ENCODE results near the gene RGS6.
"Not testable (repeated sequence)": the region's sequence is repeated elsewhere in the genome, so short reads cannot be mapped to it uniquely, and the experiment has no call there.

Gene RGS6

GRCh38 chr14:71931492-71932228 lies 569 bp upstream of the RGS6 start:
- H3K27ac Mint-ChIP-seq = no peak overlapping the region
- no peaks in the 10 kb centered on the region for H3K9me3 Mint-ChIP-seq
- H3K36me3 Mint-ChIP-seq (ENCODE audit: low read depth) = no peaks in the 10 kb centered on the region
- intact Hi-C loops (cut with micrococcal nuclease) = no loop called here
- H3K4me1 Mint-ChIP-seq (ENCODE audit: low read depth) = peaks cover 7% of the 10 kb centered on the region
- H3K27me3 Mint-ChIP-seq = peaks cover 57% of the 10 kb centered on the region
- no peak overlapping the region for H3K4me3 Mint-ChIP-seq

- intact Hi-C loops (cut with micrococcal nuclease) = no loop called here
- Mint-ChIP-seq H3K4me3 (no peak overlapping the region), H3K9me3 (no peaks in the 10 kb centered on the region)
These were observed 865 bp downstream of the RGS6 start for GRCh38 chr14:71933001-71933587.

DNA sequence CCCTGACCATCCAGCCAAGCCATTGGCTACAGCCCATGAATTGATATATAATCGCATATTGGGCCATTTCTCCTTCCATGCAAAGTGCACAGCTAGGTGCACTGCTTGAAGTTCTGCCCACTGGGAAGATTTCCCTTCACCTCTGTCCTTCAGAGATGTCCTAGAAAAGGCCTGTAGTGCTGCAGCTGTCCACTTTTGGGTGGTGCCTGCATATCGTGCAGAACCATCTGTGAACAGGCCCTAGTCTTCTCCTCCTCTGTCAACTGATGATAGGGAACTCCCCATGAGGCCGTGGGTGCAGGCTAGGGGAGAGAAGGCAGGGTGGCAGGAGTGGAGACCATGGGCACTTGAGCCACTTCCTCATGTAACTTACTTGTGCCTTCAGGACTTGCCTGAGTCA lies 6.0 kb downstream of the RGS6 start:
- H3K27ac Mint-ChIP-seq; H3K36me3 Mint-ChIP-seq (ENCODE audit: low read depth); H3K4me1 Mint-ChIP-seq (ENCODE audit: low read depth); H3K4me3 Mint-ChIP-seq; intact Hi-C loops (cut with micrococcal nuclease): not testable (repeated sequence)
- peaks cover 12% of the 10 kb centered on the region for H3K9me3 Mint-ChIP-seq
- H3K27me3 Mint-ChIP-seq = peaks cover 22% of the 10 kb centered on the region

More at GRCh38 chr14:71933001-71933587, 865 bp downstream of the RGS6 start:
- peaks cover 57% of the 10 kb centered on the region for H3K27me3 Mint-ChIP-seq
- no peaks in the 10 kb centered on the region for H3K36me3 Mint-ChIP-seq (ENCODE audit: low read depth)
- H3K4me1 Mint-ChIP-seq (ENCODE audit: low read depth) = peaks cover 7% of the 10 kb centered on the region
- H3K27ac Mint-ChIP-seq = no peak overlapping the region

DNA sequence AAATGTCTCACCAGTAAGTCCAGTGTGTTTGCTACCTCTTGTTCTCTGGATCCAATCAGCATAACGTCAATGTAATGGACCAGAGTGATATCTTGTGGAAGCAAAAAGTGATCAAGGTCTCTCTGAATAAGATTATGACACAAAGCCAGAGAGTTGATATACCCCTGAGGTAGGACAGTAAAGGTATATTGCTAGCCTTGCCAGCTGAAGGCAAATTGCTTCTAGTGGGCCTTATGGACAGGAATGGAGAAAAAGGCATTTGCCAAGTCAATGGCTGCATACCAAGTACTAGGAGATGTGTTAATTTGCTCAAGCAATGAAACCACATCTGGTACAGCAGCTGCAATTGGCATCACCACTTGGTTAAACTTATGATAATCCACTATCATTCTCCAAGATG lies 7.1 kb downstream of the RGS6 start:
- Mint-ChIP-seq H3K4me1 (ENCODE audit: low read depth) (peaks cover 12% of the 10 kb centered on the region), H3K27me3 (peaks cover 11% of the 10 kb centered on the region), H3K9me3 (peaks cover 12% of the 10 kb centered on the region)
- H3K27ac Mint-ChIP-seq; intact Hi-C loops (cut with micrococcal nuclease); H3K36me3 Mint-ChIP-seq (ENCODE audit: low read depth); H3K4me3 Mint-ChIP-seq: not testable (repeated sequence)

GRCh38 chr14:71940500-71940899 lies 8.3 kb downstream of the RGS6 start:
- H3K9me3 Mint-ChIP-seq = peaks cover 12% of the 10 kb centered on the region
- H3K27me3 Mint-ChIP-seq; H3K27ac Mint-ChIP-seq; H3K4me3 Mint-ChIP-seq; H3K36me3 Mint-ChIP-seq (ENCODE audit: low read depth); intact Hi-C loops (cut with micrococcal nuclease): not testable (repeated sequence)
- H3K4me1 Mint-ChIP-seq (ENCODE audit: low read depth) = peaks cover 12% of the 10 kb centered on the region

DNA sequence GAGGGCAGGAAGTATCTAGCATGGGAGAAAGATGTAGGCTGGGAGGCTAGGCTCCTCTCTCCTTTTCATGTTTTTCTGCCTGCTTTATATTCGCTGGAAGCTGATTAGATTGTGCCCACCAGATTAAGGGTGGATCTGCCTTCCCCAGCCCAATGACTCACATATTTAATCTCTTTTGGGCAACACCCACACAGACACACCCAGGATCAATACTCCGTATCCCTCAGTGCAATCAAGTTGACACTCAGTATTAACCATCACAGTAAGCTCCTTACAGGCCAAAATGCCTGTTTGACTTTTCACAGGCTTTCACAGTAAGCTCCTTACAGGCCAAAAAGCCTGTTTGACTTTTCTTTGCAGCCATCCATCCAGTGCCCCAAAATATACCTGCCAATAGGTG lies 9.4 kb downstream of the RGS6 start:
- H3K36me3 Mint-ChIP-seq (ENCODE audit: low read depth); intact Hi-C loops (cut with micrococcal nuclease); H3K4me3 Mint-ChIP-seq: not testable (repeated sequence)

GRCh38 chr14:71942904-71943694 lies 10.9 kb downstream of the RGS6 start:
- intact Hi-C loops (cut with micrococcal nuclease) = no loop called here
- no peaks in the 10 kb centered on the region for H3K27me3 Mint-ChIP-seq

More for the DNA sequence above, 9.4 kb downstream of the RGS6 start:
- H3K4me1 Mint-ChIP-seq (ENCODE audit: low read depth) = peaks cover 12% of the 10 kb centered on the region
- not testable (repeated sequence) for H3K27me3 Mint-ChIP-seq, H3K27ac Mint-ChIP-seq
- H3K9me3 Mint-ChIP-seq = peaks cover 12% of the 10 kb centered on the region

GRCh38 chr14:71943695-71944018 lies 11.4 kb downstream of the RGS6 start:
- H3K27me3 Mint-ChIP-seq = no peaks in the 10 kb centered on the region
- intact Hi-C loops (cut with micrococcal nuclease) = no loop called here
- H3K4me1 Mint-ChIP-seq (ENCODE audit: low read depth) = peaks cover 12% of the 10 kb centered on the region
- H3K27ac Mint-ChIP-seq = no peak overlapping the region
- H3K4me3 Mint-ChIP-seq = no peak overlapping the region
- no peaks in the 10 kb centered on the region for H3K36me3 Mint-ChIP-seq (ENCODE audit: low read depth)
- peaks cover 12% of the 10 kb centered on the region for H3K9me3 Mint-ChIP-seq

More at GRCh38 chr14:71942904-71943694, 10.9 kb downstream of the RGS6 start:
- Mint-ChIP-seq H3K27ac (no peak overlapping the region), H3K4me3 (no peak overlapping the region), H3K36me3 (ENCODE audit: low read depth) (no peaks in the 10 kb centered on the region), H3K9me3 (peaks cover 12% of the 10 kb centered on the region), H3K4me1 (ENCODE audit: low read depth) (peaks cover 12% of the 10 kb centered on the region)

DNA sequence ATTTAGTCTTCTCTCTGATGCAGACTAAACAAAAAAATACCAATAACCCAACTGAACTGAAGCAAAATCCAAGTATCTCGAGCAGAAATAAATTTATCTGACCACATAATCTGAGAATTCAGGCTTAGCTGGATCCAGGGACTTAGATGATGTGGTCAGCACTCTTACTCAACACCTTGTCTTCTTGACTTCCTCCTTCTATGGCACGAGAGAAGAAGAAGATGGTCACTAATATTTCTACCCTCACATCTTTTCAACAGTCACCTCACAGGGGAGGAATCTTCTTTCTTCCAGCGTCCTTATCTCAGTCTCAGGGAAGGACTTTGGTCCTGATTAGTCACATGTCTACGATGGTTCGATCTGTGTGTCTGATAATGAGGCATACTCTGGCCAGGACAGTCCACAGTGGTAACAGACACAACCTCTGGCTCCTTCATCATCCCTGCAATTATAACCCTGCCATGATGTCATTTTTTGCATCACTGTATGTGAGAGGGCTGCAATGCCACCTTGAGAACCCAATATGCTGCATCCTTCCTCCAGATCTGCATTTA lies 15.8 kb downstream of the RGS6 start:
- Mint-ChIP-seq H3K4me1 (ENCODE audit: low read depth) (peaks cover 9% of the 10 kb centered on the region), H3K4me3 (no peak overlapping the region), H3K9me3 (peaks cover 9% of the 10 kb centered on the region), H3K36me3 (ENCODE audit: low read depth) (no peaks in the 10 kb centered on the region), H3K27ac (no peak overlapping the region), H3K27me3 (no peaks in the 10 kb centered on the region)
- intact Hi-C loops (cut with micrococcal nuclease) = no loop called here

DNA sequence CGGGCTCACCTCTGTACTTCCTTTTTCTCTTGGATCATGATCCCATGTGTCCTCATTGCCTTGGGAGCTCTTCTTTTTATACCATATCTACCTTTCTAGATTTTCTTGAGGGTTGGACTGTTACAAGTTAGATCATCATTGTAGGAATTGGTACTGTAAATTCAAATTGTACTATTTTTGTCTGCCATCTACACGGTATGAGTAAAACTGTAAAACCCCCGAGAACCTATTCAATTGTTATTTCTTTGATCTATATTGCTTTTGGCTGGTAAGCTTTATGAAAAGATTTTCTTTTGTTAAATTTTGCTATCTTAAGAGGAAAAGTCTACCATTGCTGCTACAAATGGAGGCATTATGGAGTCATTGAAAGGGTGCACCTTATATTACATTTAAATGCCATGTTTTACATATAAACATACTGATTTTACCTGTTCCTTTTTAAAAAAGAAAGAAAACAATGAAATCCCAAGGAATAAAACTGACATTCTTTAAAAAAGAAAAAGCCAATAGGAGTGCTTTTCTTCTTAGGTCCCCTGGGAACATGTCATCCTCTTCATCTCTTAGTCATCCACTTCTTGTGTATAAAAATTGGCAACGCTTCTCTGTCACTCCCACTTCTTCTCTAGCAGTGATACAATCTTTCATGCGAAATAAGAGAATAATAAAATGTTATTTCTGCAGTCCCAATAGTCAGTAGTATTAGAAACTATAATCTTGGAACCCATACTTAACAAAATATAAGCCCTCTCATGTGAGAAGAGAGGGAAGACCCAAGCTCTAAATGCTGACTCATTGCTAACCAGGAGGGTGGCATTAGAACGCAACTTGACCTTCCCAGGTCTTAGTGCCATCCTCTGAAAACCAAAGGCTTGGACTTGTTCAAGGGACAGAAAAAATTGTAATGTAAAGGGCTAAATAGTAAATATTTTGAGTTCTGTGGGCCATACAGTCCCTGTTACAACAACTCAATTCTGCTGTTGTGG lies 20.4 kb downstream of the RGS6 start:
- Mint-ChIP-seq H3K4me1 (ENCODE audit: low read depth) (no peaks in the 10 kb centered on the region), H3K27me3 (no peaks in the 10 kb centered on the region)

GRCh38 chr14:71956920-71957563 lies 24.8 kb downstream of the RGS6 start:
- H3K4me3 Mint-ChIP-seq = no peak overlapping the region
- H3K4me1 Mint-ChIP-seq (ENCODE audit: low read depth) = no peaks in the 10 kb centered on the region
- H3K9me3 Mint-ChIP-seq = no peaks in the 10 kb centered on the region
- H3K27ac Mint-ChIP-seq = no peak overlapping the region
- no peaks in the 10 kb centered on the region for H3K36me3 Mint-ChIP-seq (ENCODE audit: low read depth)
- intact Hi-C loops (cut with micrococcal nuclease) = no loop called here
- H3K27me3 Mint-ChIP-seq = no peaks in the 10 kb centered on the region

More for the DNA sequence above, 20.4 kb downstream of the RGS6 start:
- H3K36me3 Mint-ChIP-seq (ENCODE audit: low read depth) = no peaks in the 10 kb centered on the region
- no peak overlapping the region for H3K4me3 Mint-ChIP-seq
- peaks cover 9% of the 10 kb centered on the region for H3K9me3 Mint-ChIP-seq
- H3K27ac Mint-ChIP-seq = no peak overlapping the region
- intact Hi-C loops (cut with micrococcal nuclease) = no loop called here

DNA sequence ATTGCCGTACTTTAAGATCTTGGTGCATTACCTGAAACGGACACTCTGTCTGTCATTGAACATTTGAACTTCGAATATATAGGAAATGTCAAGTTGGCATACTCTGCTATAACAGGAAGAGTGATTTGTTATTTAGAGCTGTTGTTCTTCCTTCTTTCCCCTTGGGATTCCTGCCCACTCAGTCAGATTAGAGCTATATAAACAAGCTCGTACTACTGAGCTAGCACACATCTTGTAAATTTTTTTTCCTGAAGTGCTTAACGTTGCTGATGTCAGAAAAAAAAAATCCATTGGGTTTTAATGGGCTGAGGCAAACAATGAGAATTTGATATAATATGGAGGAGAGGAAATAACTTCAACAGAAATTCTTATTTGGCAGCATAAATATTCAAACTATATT lies 26.8 kb downstream of the RGS6 start:
- H3K27ac Mint-ChIP-seq = no peak overlapping the region
- H3K36me3 Mint-ChIP-seq (ENCODE audit: low read depth) = no peaks in the 10 kb centered on the region
- no peaks in the 10 kb centered on the region for H3K4me1 Mint-ChIP-seq (ENCODE audit: low read depth)
- no peaks in the 10 kb centered on the region for H3K9me3 Mint-ChIP-seq
- intact Hi-C loops (cut with micrococcal nuclease) = no loop called here
- H3K4me3 Mint-ChIP-seq = no peak overlapping the region
- H3K27me3 Mint-ChIP-seq = no peaks in the 10 kb centered on the region
